Neuronal stem cell (in vitro differentiated cells): ENCODE results near the gene TMC5.

ENCODE experiments used
- DNase-seq: peaks from one replicate; pipeline ENCODE4 v3.0.0-alpha.2; 2013; ENCODE audit warnings: low spot score
- H2AFZ ChIP-seq: one replicate; pipeline ENCODE4 v1.6.1; 2013; ENCODE audit warnings: mild to moderate bottlenecking, low read length, inconsistent platforms
- H2AK5ac ChIP-seq: 2 replicates; pipeline ENCODE4 v1.6.1; 2013; ENCODE audit warnings: low read depth, mild to moderate bottlenecking, inconsistent platforms, low read length, moderate library complexity, mixed read lengths
- H2BK120ac ChIP-seq: 2 replicates; pipeline ENCODE4 v1.6.1; 2013; ENCODE audit warnings: low read depth, mild to moderate bottlenecking, inconsistent platforms, low read length, moderate library complexity, mixed read lengths
- H2BK12ac ChIP-seq: one replicate; pipeline ENCODE4 v1.6.1; 2013; ENCODE audit warnings: low read length, inconsistent platforms
- H2BK15ac ChIP-seq: 2 replicates; pipeline ENCODE4 v1.6.1; 2013; ENCODE audit warnings: mild to moderate bottlenecking, low read length, inconsistent platforms, mixed read lengths
- H2BK5ac ChIP-seq: one replicate; pipeline ENCODE4 v1.6.1; 2013; ENCODE audit warnings: inconsistent platforms, mild to moderate bottlenecking, low read length, moderate library complexity
- H3K14ac ChIP-seq: one replicate; pipeline ENCODE4 v1.6.1; 2013; ENCODE audit warnings: low read length, inconsistent platforms
- H3K18ac ChIP-seq: 2 replicates; pipeline ENCODE4 v1.6.1; 2013; ENCODE audit warnings: low read length, inconsistent platforms
- H3K23ac ChIP-seq: 2 replicates; pipeline ENCODE4 v1.6.1; 2013; ENCODE audit warnings: low read depth, mild to moderate bottlenecking, mixed read lengths, low read length, inconsistent platforms; ENCODE audit not compliant: poor library complexity
- H3K27ac ChIP-seq: replicated peaks from 3 replicates; pipeline ENCODE4 v1.5.1; 2013; ENCODE audit warnings: low read length, inconsistent platforms
- H3K27me3 ChIP-seq, 3 experiments: 2 replicates each; pipeline ENCODE4 v1.6.1; 2013; ENCODE audit warnings: low read length in 3 of 3, mild to moderate bottlenecking in 2 of 3, inconsistent platforms in 1 of 3, low read depth in 1 of 3, mixed read lengths in 1 of 3, moderate library complexity in 1 of 3; ENCODE audit not compliant: control insufficient read depth in 3 of 3, insufficient read depth in 3 of 3
- H3K36me3 ChIP-seq, 2 donors: replicated peaks in 1 of 2; 2 replicates each; pipeline ENCODE4 v1.6.1; 2013; ENCODE audit warnings: low read length in 2 of 2; ENCODE audit not compliant: control insufficient read depth in 2 of 2, insufficient read depth in 2 of 2
- H3K4ac ChIP-seq: 2 replicates; pipeline ENCODE4 v1.6.1; 2013; ENCODE audit warnings: inconsistent platforms, mild to moderate bottlenecking, low read length, moderate library complexity
- H3K4me1 ChIP-seq, 2 donors: 1 replicate in 1 of 2; 2 replicates in 1 of 2; pipeline ENCODE4 v1.6.1; 2013; ENCODE audit warnings: low read length in 2 of 2, low read depth in 1 of 2; ENCODE audit not compliant: control insufficient read depth in 2 of 2, insufficient read depth in 1 of 2
- H3K4me2 ChIP-seq: one replicate; pipeline ENCODE4 v1.6.1; 2013; ENCODE audit warnings: mild to moderate bottlenecking, low read length, inconsistent platforms; ENCODE audit not compliant: insufficient read depth, poor library complexity, severe bottlenecking
- H3K4me3 ChIP-seq, 2 donors: 2 replicates each; pipeline ENCODE4 v1.5.1; 2013; ENCODE audit warnings: low read length in 2 of 2, mild to moderate bottlenecking in 2 of 2, inconsistent platforms in 1 of 2, moderate library complexity in 1 of 2
- H3K79me1 ChIP-seq: one replicate; pipeline ENCODE4 v1.6.1; 2013; ENCODE audit warnings: low read depth, mild to moderate bottlenecking, inconsistent platforms, low read length, moderate library complexity
- H3K9ac ChIP-seq: one replicate; pipeline ENCODE4 v1.6.1; 2013; ENCODE audit warnings: mild to moderate bottlenecking, low read depth, low read length, inconsistent platforms; ENCODE audit not compliant: poor library complexity
- H3K9me3 ChIP-seq, 2 donors: replicated peaks in 1 of 2; 2 replicates each; pipeline versions ENCODE3 to v1.6.1; 2013; ENCODE audit warnings: low read length in 2 of 2, mild to moderate bottlenecking in 2 of 2, inconsistent platforms in 1 of 2, low read depth in 1 of 2, mixed read lengths in 1 of 2, moderate library complexity in 1 of 2; ENCODE audit not compliant: control insufficient read depth in 2 of 2, insufficient read depth in 1 of 2
- H4K8ac ChIP-seq: one replicate; pipeline ENCODE4 v1.6.1; 2013; ENCODE audit warnings: low read depth, mild to moderate bottlenecking, inconsistent platforms, low read length, moderate library complexity
- H4K91ac ChIP-seq: one replicate; pipeline ENCODE4 v1.6.1; 2013; ENCODE audit warnings: low read length, low read depth, mild to moderate bottlenecking, inconsistent platforms; ENCODE audit not compliant: poor library complexity
- WGBS, 2 donors: extraction: QIAGEN DNeasy Blood & Tissue Kit; methylation state at CpG; one replicate each; pipeline ENCODE4 v1.1.7; 2013; ENCODE audit warnings: missing lambda C conversion rate in 2 of 2, mixed read lengths in 1 of 2; ENCODE audit not compliant: insufficient read length in 2 of 2, insufficient replicate concordance in 1 of 2; ENCODE audit errors: extremely low coverage in 2 of 2; 5-methylcytosine and 5-hydroxymethylcytosine counted together

The TMC5 gene

DNA sequence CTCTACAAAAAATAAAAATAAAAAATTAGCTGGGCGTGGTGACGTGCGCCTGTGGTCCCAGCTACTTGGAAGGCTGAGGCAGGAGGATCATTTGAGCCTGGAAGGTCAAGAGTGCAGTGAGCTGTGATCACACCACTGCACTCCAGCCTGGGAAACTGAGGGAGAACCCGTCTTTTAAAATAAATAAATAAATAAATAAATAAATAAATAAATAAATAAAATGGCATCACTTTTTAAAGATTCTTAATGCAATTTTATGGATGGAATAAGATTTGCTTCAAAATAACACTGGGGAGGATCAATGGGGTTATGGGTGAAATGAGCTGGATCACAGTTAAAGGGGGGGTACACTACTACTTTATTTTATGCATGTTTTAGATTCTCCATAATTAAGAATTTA lies 89.3 kb downstream of the TMC5 start:
- Histone ChIP-seq H3K79me1 (no peaks in the 10 kb centered on the region), H3K4me2 (no peak overlapping the region), H3K27me3 (no peaks in the 10 kb centered on the region), H4K8ac (no peak overlapping the region), H3K23ac (no peak overlapping the region), H2AK5ac (no peak overlapping the region), H3K14ac (no peak overlapping the region), H2BK120ac (no peak overlapping the region), H4K91ac (no peak overlapping the region), H3K36me3 (peaks cover 11 to 96% of the 10 kb centered on the region in 2 donors), H3K4me3 (no peak overlapping the region), H3K18ac (no peak overlapping the region), H2BK5ac (no peak overlapping the region), H3K4ac (no peak overlapping the region), H3K9ac (no peak overlapping the region), H2BK15ac (no peak overlapping the region), H3K27ac (no peak overlapping the region), H3K4me1 (no peaks in the 10 kb centered on the region), H2AFZ (no peak overlapping the region), H3K9me3 (no peaks in the 10 kb centered on the region), H2BK12ac (no peak overlapping the region)
- WGBS, 2 donors = no CpG with 5 or more reads among the region's 4 CpGs
- no peak for DNase-seq

DNA sequence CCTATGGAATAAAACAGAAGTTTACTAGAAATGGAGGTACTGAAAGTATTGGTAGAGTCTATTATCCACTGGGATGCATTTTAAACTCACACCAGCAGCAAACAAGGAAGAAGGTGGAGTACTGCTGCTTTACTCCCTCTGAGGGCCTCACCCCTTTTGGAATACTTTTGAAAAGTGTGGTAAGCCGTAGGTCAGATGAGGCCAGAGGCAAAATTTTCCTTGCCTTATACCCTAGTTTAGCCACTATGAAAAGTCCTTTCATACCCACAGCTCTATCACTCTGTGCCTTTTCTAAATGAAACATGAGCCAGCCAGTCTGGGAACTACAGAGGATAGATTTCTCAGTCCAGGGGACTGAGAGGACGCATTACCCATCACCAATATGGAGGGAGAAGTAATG lies 90.2 kb downstream of the TMC5 start:
- Histone ChIP-seq H2BK5ac (no peak overlapping the region), H2AK5ac (no peak overlapping the region), H3K27ac (no peak overlapping the region), H3K27me3 (no peaks in the 10 kb centered on the region), H3K36me3 (peaks cover 13 to 95% of the 10 kb centered on the region in 2 donors), H4K8ac (no peak overlapping the region), H2BK15ac (no peak overlapping the region), H3K4me2 (no peak overlapping the region), H3K18ac (no peak overlapping the region), H2BK120ac (no peak overlapping the region), H2AFZ (no peak overlapping the region), H3K4ac (no peak overlapping the region), H3K9me3 (no peaks in the 10 kb centered on the region), H4K91ac (no peak overlapping the region), H3K9ac (no peak overlapping the region), H3K79me1 (no peaks in the 10 kb centered on the region), H2BK12ac (no peak overlapping the region), H3K4me3 (no peak overlapping the region), H3K4me1 (no peaks in the 10 kb centered on the region), H3K23ac (no peak overlapping the region), H3K14ac (no peak overlapping the region)
- no peak for DNase-seq
- no CpG with 5 or more reads among the region's 2 CpGs for WGBS, 2 donors

DNA sequence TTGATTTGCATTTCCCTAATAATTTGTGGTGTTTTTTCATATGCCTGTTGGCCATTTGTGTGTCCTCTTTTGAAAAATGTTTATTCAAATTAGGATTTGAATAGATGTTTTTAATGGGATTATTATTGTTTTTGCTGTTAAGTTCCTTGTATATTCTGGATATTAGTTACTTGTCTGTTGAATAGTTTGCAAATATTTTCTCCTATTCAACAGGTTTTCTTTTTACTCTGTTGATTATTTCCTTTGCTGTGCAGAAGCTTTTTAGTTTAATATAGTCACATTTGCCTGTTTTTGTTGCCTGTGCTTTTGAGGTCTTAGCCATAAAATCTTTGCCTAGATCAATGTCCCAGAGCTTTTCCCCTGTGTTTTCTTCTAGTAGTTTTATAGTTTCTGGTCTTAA lies 94.6 kb downstream of the TMC5 start:
- Histone ChIP-seq H3K18ac (no peak overlapping the region), H3K27me3 (no peaks in the 10 kb centered on the region), H3K14ac (no peak overlapping the region), H4K8ac (no peak overlapping the region), H3K4me1 (no peaks in the 10 kb centered on the region), H3K9ac (no peak overlapping the region), H2AK5ac (no peak overlapping the region), H2AFZ (no peak overlapping the region), H2BK120ac (no peak overlapping the region), H2BK5ac (no peak overlapping the region), H4K91ac (no peak overlapping the region), H3K4me2 (no peak overlapping the region), H2BK15ac (no peak overlapping the region), H3K36me3 (peaks cover 4 to 96% of the 10 kb centered on the region in 2 donors), H3K9me3 (peaks cover 0 to 8% of the 10 kb centered on the region in 2 donors), H3K4me3 (no peak overlapping the region), H3K4ac (no peak overlapping the region), H3K27ac (no peak overlapping the region), H3K79me1 (no peaks in the 10 kb centered on the region), H2BK12ac (no peak overlapping the region), H3K23ac (no peak overlapping the region)
- DNase-seq = no peak

DNA sequence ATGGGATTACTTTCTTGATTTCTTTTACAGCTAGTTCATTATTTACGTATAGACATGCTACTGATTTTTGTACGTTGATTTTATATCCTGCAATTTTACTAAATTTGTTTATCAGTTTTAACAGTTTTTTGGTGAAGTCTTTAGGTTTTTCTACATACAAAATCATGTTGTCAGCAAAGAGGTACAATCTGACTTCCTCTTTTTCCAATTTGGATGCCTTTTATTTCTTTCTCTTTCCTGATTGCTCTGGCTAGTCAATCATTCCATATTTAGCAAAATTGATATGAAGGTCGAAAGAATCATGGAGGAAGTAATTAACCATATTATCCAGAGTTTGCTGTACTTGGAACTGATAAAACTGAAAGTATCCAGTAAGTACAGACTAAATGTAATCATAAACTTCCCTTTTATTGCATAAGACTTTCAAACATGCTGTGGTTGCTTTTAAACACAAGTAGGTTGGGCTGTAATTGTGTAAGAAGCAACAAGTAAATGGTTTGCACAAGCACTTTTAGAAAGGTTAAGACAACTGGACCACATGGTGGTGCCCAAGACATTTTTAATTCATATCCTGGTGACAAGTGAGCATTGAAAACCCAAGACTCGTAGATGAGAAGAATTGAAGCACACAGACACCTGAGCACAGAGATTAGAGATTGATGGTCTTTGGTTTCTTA lies 95.8 kb downstream of the TMC5 start:
- H3K27ac ChIP-seq = no peak overlapping the region

More for the DNA sequence above, 95.8 kb downstream of the TMC5 start:
- Histone ChIP-seq H3K4me3 (no peak overlapping the region), H4K91ac (no peak overlapping the region), H4K8ac (no peak overlapping the region), H2AK5ac (no peak overlapping the region), H3K18ac (no peak overlapping the region), H3K23ac (no peak overlapping the region), H3K9me3 (peaks cover 0 to 8% of the 10 kb centered on the region in 2 donors), H2BK12ac (no peak overlapping the region), H3K4me1 (no peaks in the 10 kb centered on the region), H3K4ac (no peak overlapping the region), H3K14ac (no peak overlapping the region), H3K27me3 (no peaks in the 10 kb centered on the region), H2BK120ac (no peak overlapping the region), H3K9ac (no peak overlapping the region), H2AFZ (no peak overlapping the region), H2BK15ac (no peak overlapping the region), H3K79me1 (no peaks in the 10 kb centered on the region), H3K36me3 (peaks cover 4 to 93% of the 10 kb centered on the region in 2 donors), H3K4me2 (no peak overlapping the region), H2BK5ac (no peak overlapping the region)
- DNase-seq = no peak
- no CpG with 5 or more reads among the region's 4 CpGs for WGBS, 2 donors
